H1 (cell line): ENCODE results near the gene GIGYF2.

ENCODE experiments used
- CTCF ChIP-seq, 3 experiments: IDR thresholded peaks; 1 replicate in 2 of 3; 2 replicates in 1 of 3; pipeline versions ENCODE4 v1.5.1 to v1.6.1; 2011; ENCODE audit warnings: low read length in 3 of 3, mild to moderate bottlenecking in 3 of 3, inconsistent platforms in 2 of 3, low read depth in 1 of 3, moderate library complexity in 1 of 3; ENCODE audit not compliant: insufficient read depth in 1 of 3; ENCODE audit errors: control extremely low read depth in 1 of 3
- EZH2 ChIP-seq: fragments of 200-600 bp; sonication (generic); IDR thresholded peaks from 2 replicates; pipeline ENCODE4 v1.7.1; 2012; ENCODE audit warnings: low read depth, mild to moderate bottlenecking, moderate library complexity, low read length, inconsistent platforms; ENCODE audit not compliant: severe bottlenecking
- SIN3A ChIP-seq, 2 experiments: IDR thresholded peaks in 1 of 2; conservative IDR thresholded peaks in 1 of 2; 2 replicates each; pipeline ENCODE4 v1.6.1; 2011 to 2012; ENCODE audit warnings: low read length in 2 of 2, improper control_type of control experiment in 1 of 2, low read depth in 1 of 2, mild to moderate bottlenecking in 1 of 2
- SUZ12 ChIP-seq: fragments of 200-600 bp; sonication (generic); IDR thresholded peaks from 2 replicates; pipeline ENCODE4 v1.6.1; 2012; ENCODE audit warnings: mild to moderate bottlenecking, inconsistent platforms, low read length, moderate library complexity, mixed read lengths
- TAF1 ChIP-seq: IDR thresholded peaks from 2 replicates; pipeline ENCODE4 v1.6.1; 2011; ENCODE audit warnings: mild to moderate bottlenecking, low read depth, low read length
- YY1 ChIP-seq: IDR thresholded peaks from 2 replicates; pipeline ENCODE4 v1.6.1; 2011; ENCODE audit warnings: low read depth, mild to moderate bottlenecking, low read length

GRCh38 chr2:232697807-232698110 lies 628 bp downstream of the GIGYF2 start:
- no peak for TF ChIP-seq EZH2
- no peak for TF ChIP-seq SIN3A (conservative IDR thresholded peaks at IDR 0.05 in 1 of 2, IDR thresholded peaks at IDR 0.05 in 1 of 2; ENCODE audit: low read depth in 1 of 2, low read length in 2 of 2)
- no peak for TF ChIP-seq CTCF (IDR thresholded peaks at IDR 0.05; ENCODE audit: control extremely low read depth in 1 of 3, insufficient read depth in 1 of 3, low read depth in 1 of 3, low read length in 3 of 3)
- no peak for TF ChIP-seq TAF1
- TF ChIP-seq SUZ12 = no peak
- TF ChIP-seq YY1 = no peak
